WTC11 (cell line): ENCODE measurements around the gene BZW1. TPM values are rescaled to one million over a fixed set of nuclear protein-coding genes. Genes with fewer than 3 reads are reported as not detected.

Experiments used
- ATAC-seq: fragments of 200-7000 bp; cut with Tn5 transposase; 2 replicates; pipeline ENCODE4 v1.10.0; 2021; ENCODE audit warnings: mild to moderate bottlenecking, moderate library complexity
- CTCF ChIA-PET: fragments of 300-600 bp; sonication (Branson Sonifier 250); formaldehyde crosslinking; loops from one replicate; lab custom pipeline; 2021; ENCODE audit warnings: antibody characterized with exemption; lab: Charles Lee
- POLR2A ChIA-PET: fragments of 350-600 bp; sonication (Branson Sonifier 250); formaldehyde crosslinking; loops from one replicate; lab custom pipeline; 2021; ENCODE audit warnings: antibody characterized with exemption; lab: Charles Lee
- DNase-seq: peaks from one replicate; pipeline ENCODE4 v3.0.0; 2021; ENCODE audit warnings: low spot score
- H3K27ac Mint-ChIP-seq: 2 replicates; pipeline ENCODE4 v1.8.0; 2021; ENCODE audit warnings: mixed read lengths
- H3K27me3 Mint-ChIP-seq: 2 replicates; pipeline ENCODE4 v1.8.0; 2021; ENCODE audit warnings: low read depth, mild to moderate bottlenecking, moderate library complexity, mixed read lengths
- H3K36me3 Mint-ChIP-seq: 2 replicates; pipeline ENCODE4 v1.8.0; 2021; ENCODE audit warnings: mixed read lengths
- H3K4me1 Mint-ChIP-seq: 2 replicates; pipeline ENCODE4 v1.8.0; 2022; ENCODE audit warnings: mixed read lengths
- H3K4me3 Mint-ChIP-seq: 2 replicates; pipeline ENCODE4 v1.8.0; 2021; ENCODE audit warnings: mild to moderate bottlenecking, moderate library complexity, mixed read lengths
- H3K9me3 Mint-ChIP-seq: 2 replicates; pipeline ENCODE4 v1.8.0; 2021; ENCODE audit warnings: mixed read lengths
- AFF4 ChIP-seq: sonication (generic); formaldehyde crosslinking; IDR thresholded peaks from 2 replicates; pipeline ENCODE4 v1.8.1; 2023; ENCODE audit warnings: mild to moderate bottlenecking, missing genetic modification reagents, borderline replicate concordance
- ARID4B ChIP-seq: sonication (generic); formaldehyde crosslinking; IDR thresholded peaks from 2 replicates; pipeline ENCODE4 v1.8.0; 2023; ENCODE audit warnings: missing genetic modification reagents, mild to moderate bottlenecking, borderline replicate concordance
- ATF2 ChIP-seq: sonication (generic); formaldehyde crosslinking; IDR thresholded peaks from 2 replicates; pipeline ENCODE4 v1.8.1; 2022; ENCODE audit warnings: low read depth, missing genetic modification reagents, borderline replicate concordance
- ELF4 ChIP-seq: sonication (generic); formaldehyde crosslinking; IDR thresholded peaks from 2 replicates; pipeline ENCODE4 v1.8.1; 2022; ENCODE audit warnings: low read depth, mild to moderate bottlenecking, moderate library complexity, missing genetic modification reagents
- ERG ChIP-seq: fragments of 250-450 bp; sonication (Bioruptor Pico); IDR thresholded peaks from 2 replicates; pipeline ENCODE4 v1.8.0; 2021; ENCODE audit warnings: mild to moderate bottlenecking
- FOXJ3 ChIP-seq: sonication (generic); formaldehyde crosslinking; IDR thresholded peaks from 2 replicates; pipeline ENCODE4 v1.9.0; 2021; ENCODE audit warnings: missing genetic modification reagents, mild to moderate bottlenecking, borderline replicate concordance
- GABPB1 ChIP-seq: sonication (generic); formaldehyde crosslinking; IDR thresholded peaks from 2 replicates; pipeline ENCODE4 v1.8.1; 2023; ENCODE audit warnings: mild to moderate bottlenecking, missing genetic modification reagents
- GRHL2 ChIP-seq: fragments of 250-450 bp; sonication (Bioruptor Pico); IDR thresholded peaks from 2 replicates; pipeline ENCODE4 v1.8.0; 2022; ENCODE audit warnings: mild to moderate bottlenecking, moderate library complexity; ENCODE audit not compliant: insufficient replicate concordance, severe bottlenecking
- HMGXB4 ChIP-seq: sonication (generic); formaldehyde crosslinking; IDR thresholded peaks from 2 replicates; pipeline ENCODE4 v1.8.1; 2023; ENCODE audit warnings: mild to moderate bottlenecking, moderate library complexity, missing genetic modification reagents
- IRF1 ChIP-seq: sonication (generic); formaldehyde crosslinking; IDR thresholded peaks from 2 replicates; pipeline ENCODE4 v1.8.0; 2023; ENCODE audit warnings: missing genetic modification reagents
- KAT7 ChIP-seq: sonication (generic); formaldehyde crosslinking; IDR thresholded peaks from 2 replicates; pipeline ENCODE4 v1.8.1; 2023; ENCODE audit warnings: missing genetic modification reagents, mild to moderate bottlenecking, borderline replicate concordance
- NFATC4 ChIP-seq: fragments of 250-450 bp; sonication (Bioruptor Pico); IDR thresholded peaks from 2 replicates; pipeline ENCODE4 v1.9.0; 2021; ENCODE audit warnings: mild to moderate bottlenecking
- TP53 ChIP-seq: sonication (generic); formaldehyde crosslinking; IDR thresholded peaks from 2 replicates; pipeline ENCODE4 v1.8.1; 2023; ENCODE audit warnings: mild to moderate bottlenecking, missing genetic modification reagents
- ZNF512 ChIP-seq: sonication (generic); formaldehyde crosslinking; IDR thresholded peaks from 2 replicates; pipeline ENCODE4 v1.8.1; 2022; ENCODE audit warnings: missing genetic modification reagents, borderline replicate concordance
- ZNF671 ChIP-seq: fragments of 250-450 bp; sonication (Bioruptor Pico); IDR thresholded peaks from 2 replicates; pipeline ENCODE4 v1.8.0; 2021; ENCODE audit warnings: mild to moderate bottlenecking
- total RNA-seq: library from RNA; stranded (reverse); gene quantifications from 3 replicates; pipeline ENCODE4 v1.2.3, GENCODE V29; 2021

BZW1 gene
- total RNA-seq, 1 experiment from 2014 or later: 255 TPM

GRCh38 chr2:200810998-200811332 lies 745 bp upstream of the BZW1 start (continued):
- TF ChIP-seq HMGXB4 (CRISPR knock-in tag): no peak

GRCh38 chr2:200812122-200813022 lies 662 bp downstream of the BZW1 start:
- Mint-ChIP-seq H3K27ac (peak overlapping the region; percentile 86), H3K27me3 (no peaks in the 10 kb centered on the region), H3K36me3 (peaks cover 41% of the 10 kb centered on the region), H3K4me3 (peak overlapping the region; percentile 86), H3K4me1 (peaks cover 22% of the 10 kb centered on the region), H3K9me3 (no peaks in the 10 kb centered on the region)
- peak; percentile 4 for ATAC-seq
- peak; percentile 55 for DNase-seq
- ChIA-PET CTCF (no interaction called here), POLR2A (no interaction called here)
- TF ChIP-seq AFF4 (CRISPR knock-in tag) (peak; percentile 5; the same call in 1 of the 2 replicates), GABPB1 (CRISPR knock-in tag) (peak; percentile 46; the same call in 1 of the 2 replicates), ATF2 (no peak), TP53 (CRISPR knock-in tag) (no peak), IRF1 (no peak), ZNF512 (CRISPR knock-in tag) (no peak), ARID4B (no peak), ERG (CRISPR knock-in tag) (no peak), HMGXB4 (CRISPR knock-in tag) (peak; percentile 82; the same call in 1 of the 2 replicates), GRHL2 (CRISPR knock-in tag) (no peak), FOXJ3 (CRISPR knock-in tag) (no peak), ELF4 (CRISPR knock-in tag) (0 out of 2 replicates have a peak, but pooled peaks have one; percentile 4), ZNF671 (CRISPR knock-in tag) (no peak), KAT7 (peak; percentile 71; the same call in 1 of the 2 replicates), NFATC4 (CRISPR knock-in tag) (no peak)
